ENCODE measurements around the gene CRNKL1.

- TF ChIP-seq CTCF (IDR thresholded peaks at IDR 0.05; ENCODE audit: low read depth, low read length, missing input control) (no peak), HNF4G (IDR thresholded peaks at IDR 0.05) (no peak), GABPA (IDR thresholded peaks at IDR 0.05 in 1 of 2, conservative IDR thresholded peaks at IDR 0.05 in 1 of 2) (no peak), ATF3 (IDR thresholded peaks at IDR 0.05) (no peak), EGR1 (IDR thresholded peaks at IDR 0.05; ENCODE audit: low read depth in 2 of 2) (no peak)
Measured at GRCh38 chr20:20003031-20003954, 49.0 kb downstream of the CRNKL1 start.
